Measurements from ENCODE around the gene MT1M. TPM values are rescaled to one million over a fixed set of nuclear protein-coding genes. Genes with fewer than 3 reads are reported as not detected.

MT1M gene
- total and polyA plus RNA-seq, 7 donors: 3.9 to 106 (median 14.8) TPM

Other genes with a start within 250 kb of the MT1M start
- gene AMFR, start 207.1 kb upstream of the MT1M start, total RNA-seq: 100 to 1,000 TPM; 111 to 201 (median 149) TPM
- gene AMFR, start 207.1 kb upstream of the MT1M start, polyA plus RNA-seq: 10 to 100 TPM; 22.4 to 60.0 (median 24.6) TPM
- gene NUDT21, start 181.3 kb upstream of the MT1M start, total RNA-seq: 10 to 100 TPM; 40.4 to 51.7 (median 45.5) TPM
- 10 to 100 TPM; 33.0 to 47.3 (median 33.8) TPM for gene NUDT21, start 181.3 kb upstream of the MT1M start, polyA plus RNA-seq
- gene OGFOD1, start 181.1 kb upstream of the MT1M start, total RNA-seq: 10 to 100 TPM; 13.6 to 34.1 (median 19.7) TPM
- 10 to 100 TPM in 1 of 3 donors, 1 to 10 TPM in 2; 6.6 to 15.8 (median 9.0) TPM for gene OGFOD1, start 181.1 kb upstream of the MT1M start, polyA plus RNA-seq
- 10 to 100 TPM; 40.8 to 74.2 (median 48.0) TPM for gene BBS2, start 112.6 kb upstream of the MT1M start, total RNA-seq
- 10 to 100 TPM; 13.2 to 33.6 (median 25.7) TPM for gene BBS2, start 112.6 kb upstream of the MT1M start, polyA plus RNA-seq
- not detected for gene MT4, start 67.6 kb upstream of the MT1M start, total RNA-seq
- gene MT4, start 67.6 kb upstream of the MT1M start, polyA plus RNA-seq: not detected
- 1 to 10 TPM in 2 of 4 donors, not detected in 2; 4.3 to 9.6 TPM for gene MT3, start 43.1 kb upstream of the MT1M start, total RNA-seq
- gene MT3, start 43.1 kb upstream of the MT1M start, polyA plus RNA-seq: 1 to 10 TPM; 3.5 to 6.0 (median 4.0) TPM
- 100 to 1,000 TPM in 2 of 4 donors, 10 to 100 TPM in 2; 37.5 to 161 (median 96.0) TPM for gene MT2A, start 24.1 kb upstream of the MT1M start, total RNA-seq
- 100 to 1,000 TPM; 320 to 968 (median 400) TPM for gene MT2A, start 24.1 kb upstream of the MT1M start, polyA plus RNA-seq
- gene MT1E, start 6.9 kb upstream of the MT1M start, total RNA-seq: 100 to 1,000 TPM in 2 of 4 donors, 10 to 100 TPM in 2; 96.9 to 295 (median 136) TPM
- 100 to 1,000 TPM in 2 of 3 donors, 10 to 100 TPM in 1; 82.0 to 813 (median 358) TPM for gene MT1E, start 6.9 kb upstream of the MT1M start, polyA plus RNA-seq
- gene MT1A, start 6.0 kb downstream of the MT1M start, total RNA-seq: 10 to 100 TPM in 2 of 4 donors, not detected in 2; 30.3 to 34.1 TPM
- gene MT1A, start 6.0 kb downstream of the MT1M start, polyA plus RNA-seq: 10 to 100 TPM; 13.9 to 63.4 (median 29.4) TPM
- gene MT1B, start 19.2 kb downstream of the MT1M start, total RNA-seq: not detected
- not detected for gene MT1B, start 19.2 kb downstream of the MT1M start, polyA plus RNA-seq
- 1 to 10 TPM in 3 of 4 donors, under 1 TPM in 1; 0.71 to 3.1 (median 2.6) TPM for gene MT1F, start 25.3 kb downstream of the MT1M start, total RNA-seq
- 100 to 1,000 TPM in 1 of 3 donors, 10 to 100 TPM in 1, 1 to 10 TPM in 1; 7.1 to 117 (median 48.1) TPM for gene MT1F, start 25.3 kb downstream of the MT1M start, polyA plus RNA-seq
- gene MT1G, start 35.4 kb downstream of the MT1M start, total RNA-seq: 10 to 100 TPM in 2 of 4 donors, 1 to 10 TPM in 2; 2.0 to 12.9 (median 7.8) TPM
- 1,000 to 10,000 TPM in 1 of 3 donors, 100 to 1,000 TPM in 1, 10 to 100 TPM in 1; 47.9 to 2,487 (median 601) TPM for gene MT1G, start 35.4 kb downstream of the MT1M start, polyA plus RNA-seq
- not detected for gene MT1H, start 37.2 kb downstream of the MT1M start, total RNA-seq
- gene MT1H, start 37.2 kb downstream of the MT1M start, polyA plus RNA-seq: 100 to 1,000 TPM in 2 of 3 donors, 1 to 10 TPM in 1; 2.0 to 581 (median 133) TPM
- 1,000 to 10,000 TPM in 1 of 4 donors, 100 to 1,000 TPM in 2, 10 to 100 TPM in 1; 90.3 to 1,592 (median 363) TPM for gene MT1X, start 49.8 kb downstream of the MT1M start, total RNA-seq
- 100 to 1,000 TPM; 206 to 513 (median 470) TPM for gene MT1X, start 49.8 kb downstream of the MT1M start, polyA plus RNA-seq
- gene NUP93, start 97.5 kb downstream of the MT1M start, total RNA-seq: 10 to 100 TPM; 20.2 to 35.5 (median 22.2) TPM
- gene NUP93, start 97.5 kb downstream of the MT1M start, polyA plus RNA-seq: 10 to 100 TPM; 13.8 to 35.8 (median 18.3) TPM
- gene SLC12A3, start 232.5 kb downstream of the MT1M start, total RNA-seq: not detected
- under 1 TPM in 1 of 3 donors, not detected in 2; 0.16 TPM for gene SLC12A3, start 232.5 kb downstream of the MT1M start, polyA plus RNA-seq